ENCODE data around the gene TTC28. TPM values are rescaled to one million over a fixed set of nuclear protein-coding genes. Genes with fewer than 3 reads are reported as not detected.
A peak's percentile ranks its signal among the peaks of the same experiment; 100 is the strongest.
"Not testable (repeated sequence)": the region's sequence is repeated elsewhere in the genome, so short reads cannot be mapped to it uniquely, and the experiment has no call there.

TTC28 gene
- total RNA-seq, 8 experiments from 2014 or later: 19.2 to 51.4 (median 26.6) TPM

DNA sequence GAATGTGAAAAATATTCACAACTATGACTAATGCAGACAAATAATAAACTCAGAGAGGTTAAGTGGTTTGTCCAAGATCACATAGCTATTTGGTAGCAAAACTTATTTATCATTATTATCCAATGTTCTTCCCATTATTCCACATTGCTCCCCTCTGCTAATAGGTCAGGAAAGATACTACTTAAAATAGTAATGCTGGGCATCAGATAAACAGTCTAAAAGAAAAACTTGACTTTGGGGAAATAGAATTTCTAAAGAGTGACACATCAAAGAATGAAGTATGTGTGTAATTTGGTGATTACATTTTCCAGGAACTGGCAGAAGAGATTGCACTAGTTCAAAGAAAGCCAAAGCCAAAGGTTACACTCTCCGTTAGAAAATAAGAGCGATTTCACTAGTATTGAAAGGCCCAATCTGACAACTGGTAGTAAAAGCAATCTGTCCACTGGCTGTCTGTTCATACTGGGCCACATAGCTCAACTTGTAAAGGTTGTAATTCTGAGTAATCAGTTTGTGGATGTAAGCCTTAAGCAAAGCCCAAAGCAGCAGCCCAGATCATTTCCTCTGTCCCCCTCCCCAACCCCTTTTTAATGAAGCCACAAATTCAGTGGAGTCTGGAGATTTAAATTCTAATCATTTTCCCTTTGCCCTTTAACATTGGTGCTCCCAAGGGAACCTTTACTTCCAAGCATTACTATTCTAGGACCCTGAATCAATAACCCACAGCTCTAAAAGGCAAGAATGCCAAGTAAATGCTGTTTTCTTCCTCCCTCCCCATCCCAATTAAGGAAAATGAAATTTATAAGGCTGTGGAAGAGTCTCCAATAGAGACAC, 283.5 kb downstream of the TTC28 start:
- peak in 6 of 8 experiments; percentile 26 to 80 (median 56) for ATAC-seq (replicated peaks in 6 of 8)
- Histone ChIP-seq H3K27ac (no peak overlapping the region), H3K4me3 (no peak overlapping the region), H3K4me1 (replicated peaks in 1 of 2) (peaks cover 28 to 44% of the 10 kb centered on the region in 2 donors)
- in situ Hi-C loops (cut with MboI; ENCODE audit: low pct_unique_long_range_greater_than_20kb in 2 of 9, low sequenced_read_pairs in 9 of 9, unreplicated experiment in 9 of 9): no loop called here
- 10 to 65% (median 42%) methylated on average over 1 to 2 of the region's 2 CpGs; no CpG with 5 or more reads in 3 of the 10 experiments for WGBS, 10 experiments

DNA sequence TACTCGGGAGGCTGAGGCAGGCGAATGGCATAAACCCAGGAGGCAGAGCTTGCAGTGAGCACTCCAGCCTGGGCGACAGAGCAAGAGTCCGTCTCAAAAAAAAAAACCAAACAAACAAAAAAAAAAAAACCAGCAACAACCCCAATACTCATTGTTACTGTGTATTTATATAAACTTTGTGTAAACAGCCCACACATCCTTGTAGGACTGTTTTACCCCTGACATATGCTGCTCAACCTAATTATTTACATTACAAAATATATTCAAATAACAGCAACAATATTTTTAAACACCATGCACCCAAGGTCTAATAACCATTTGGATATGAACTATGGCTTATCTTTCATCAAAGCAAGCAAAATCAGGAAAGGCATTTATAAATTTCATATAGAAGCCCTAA, 284.1 kb downstream of the TTC28 start:
- in situ Hi-C loops (cut with MboI; ENCODE audit: low pct_unique_long_range_greater_than_20kb in 2 of 9, low sequenced_read_pairs in 9 of 9, unreplicated experiment in 9 of 9): no loop called here
- H3K4me1 ChIP-seq (replicated peaks in 1 of 2): peaks cover 28 to 44% of the 10 kb centered on the region in 2 donors
- ATAC-seq (replicated peaks in 6 of 8): no peak
- no peak overlapping the region for H3K4me3 ChIP-seq
- WGBS, 10 experiments: 84 to 100% (median 96%) methylated on average over 1 to 4 of the region's 4 CpGs; no CpG with 5 or more reads in 3 of the 10 experiments
- no peak overlapping the region for H3K27ac ChIP-seq

DNA sequence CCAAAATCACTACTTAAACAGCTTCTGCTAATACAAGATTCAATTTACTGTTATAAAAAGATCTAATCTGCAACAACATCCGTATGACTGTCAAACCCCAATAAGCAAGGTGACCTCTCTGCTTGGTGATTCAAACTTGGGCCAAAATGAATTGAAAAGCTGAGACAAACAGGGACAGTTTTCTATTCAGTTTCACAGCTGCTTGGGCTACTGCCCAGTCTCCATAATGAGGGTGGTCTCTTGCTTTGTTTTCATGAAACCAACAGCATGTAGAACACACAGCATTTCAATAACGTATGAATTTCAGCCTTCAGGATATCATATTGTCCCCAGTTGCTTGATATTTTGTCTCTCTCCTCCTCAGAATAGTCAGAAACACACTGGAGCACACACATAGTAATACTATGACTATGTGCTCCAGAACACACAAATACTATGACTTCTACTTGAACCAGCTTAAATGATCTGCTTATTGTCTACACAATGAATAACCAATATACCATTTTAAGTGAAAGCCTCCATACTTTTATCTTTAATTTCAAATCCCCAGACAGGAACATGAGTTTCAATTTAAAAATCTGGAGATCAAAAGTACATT, 285.0 kb downstream of the TTC28 start:
- Histone ChIP-seq H3K4me3 (no peak overlapping the region), H3K4me1 (replicated peaks in 1 of 2) (peaks cover 28 to 44% of the 10 kb centered on the region in 2 donors), H3K27ac (no peak overlapping the region)
- peak in 2 of 8 experiments; percentile 32 to 51 for ATAC-seq (replicated peaks in 6 of 8)
- in situ Hi-C loops (cut with MboI; ENCODE audit: low pct_unique_long_range_greater_than_20kb in 2 of 9, low sequenced_read_pairs in 9 of 9, unreplicated experiment in 9 of 9): no loop called here
- 14 to 90% (median 71%) methylated on average over 1 to 2 of the region's 2 CpGs; no CpG with 5 or more reads in 4 of the 10 experiments for WGBS, 10 experiments

DNA sequence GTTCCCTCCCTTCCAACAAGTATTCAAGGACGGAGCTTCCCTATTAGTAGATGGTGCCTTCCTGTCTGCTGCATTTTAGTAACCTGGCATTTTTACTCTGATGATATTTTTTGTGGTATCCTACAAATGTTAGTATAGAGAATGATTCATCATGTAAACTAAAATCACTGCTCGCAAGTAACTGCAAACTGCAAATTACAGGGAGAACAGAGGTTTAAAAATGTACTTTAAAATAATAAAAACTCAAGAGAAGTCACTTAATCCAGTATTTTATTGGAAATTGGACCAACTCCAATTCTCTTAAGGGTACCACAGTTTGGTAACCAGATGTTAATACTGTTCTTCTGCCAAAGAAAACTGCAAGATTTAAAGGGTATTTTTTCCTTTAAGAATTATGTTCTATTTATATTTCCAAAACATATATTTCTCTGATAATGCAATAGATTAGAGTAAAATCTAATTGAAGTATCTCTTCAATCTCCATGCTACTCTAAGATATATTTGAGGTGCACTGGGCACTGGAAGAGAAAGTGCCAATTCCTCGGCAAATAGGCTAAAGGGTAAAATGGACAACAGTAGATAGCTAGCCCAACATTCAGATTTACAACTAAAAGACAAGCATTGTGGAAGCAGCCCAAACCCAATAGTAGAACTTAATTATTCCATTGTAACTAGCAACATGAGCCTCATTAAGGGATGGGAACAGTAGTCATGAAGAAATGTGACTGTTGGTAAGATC, 298.0 kb downstream of the TTC28 start:
- H3K4me3 ChIP-seq: no peak overlapping the region
- no peak overlapping the region for H3K27ac ChIP-seq
- H3K4me1 ChIP-seq (replicated peaks in 1 of 2): no peaks in the 10 kb centered on the region
- no peak for ATAC-seq (replicated peaks in 6 of 8)
- in situ Hi-C loops (cut with MboI; ENCODE audit: low pct_unique_long_range_greater_than_20kb in 2 of 9, low sequenced_read_pairs in 9 of 9, unreplicated experiment in 9 of 9): no loop called here
- 25 to 100% (median 86%) methylated on average over 1 to 3 of the region's 3 CpGs for WGBS, 10 experiments

DNA sequence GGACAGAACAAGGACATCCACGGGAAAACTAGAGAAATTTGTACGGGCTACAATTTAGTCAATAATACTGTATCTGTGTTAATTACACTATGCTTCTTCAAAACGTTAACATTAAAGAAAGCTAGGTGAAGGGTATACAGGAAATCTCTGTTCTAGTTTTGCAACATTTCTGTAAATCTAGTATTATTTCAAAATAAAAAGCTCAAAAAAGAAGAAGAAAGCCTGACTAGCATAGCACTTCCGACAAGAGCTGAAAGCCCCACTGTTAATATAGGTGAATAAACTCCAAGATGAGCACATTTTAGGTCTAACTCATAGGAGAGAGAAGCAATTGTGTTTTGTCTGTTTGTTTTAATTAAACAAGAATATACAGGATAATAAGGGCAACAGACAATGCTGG, 299.7 kb downstream of the TTC28 start:
- ATAC-seq (replicated peaks in 6 of 8): no peak
- in situ Hi-C loops (cut with MboI; ENCODE audit: low pct_unique_long_range_greater_than_20kb in 2 of 9, low sequenced_read_pairs in 9 of 9, unreplicated experiment in 9 of 9): no loop called here
- Histone ChIP-seq H3K27ac (no peak overlapping the region), H3K4me1 (replicated peaks in 1 of 2) (no peaks in the 10 kb centered on the region), H3K4me3 (no peak overlapping the region)
- 42 to 97% (median 88%) methylated on average over 1 to 4 of the region's 4 CpGs; no CpG with 5 or more reads in 1 of the 10 experiments for WGBS, 10 experiments

DNA sequence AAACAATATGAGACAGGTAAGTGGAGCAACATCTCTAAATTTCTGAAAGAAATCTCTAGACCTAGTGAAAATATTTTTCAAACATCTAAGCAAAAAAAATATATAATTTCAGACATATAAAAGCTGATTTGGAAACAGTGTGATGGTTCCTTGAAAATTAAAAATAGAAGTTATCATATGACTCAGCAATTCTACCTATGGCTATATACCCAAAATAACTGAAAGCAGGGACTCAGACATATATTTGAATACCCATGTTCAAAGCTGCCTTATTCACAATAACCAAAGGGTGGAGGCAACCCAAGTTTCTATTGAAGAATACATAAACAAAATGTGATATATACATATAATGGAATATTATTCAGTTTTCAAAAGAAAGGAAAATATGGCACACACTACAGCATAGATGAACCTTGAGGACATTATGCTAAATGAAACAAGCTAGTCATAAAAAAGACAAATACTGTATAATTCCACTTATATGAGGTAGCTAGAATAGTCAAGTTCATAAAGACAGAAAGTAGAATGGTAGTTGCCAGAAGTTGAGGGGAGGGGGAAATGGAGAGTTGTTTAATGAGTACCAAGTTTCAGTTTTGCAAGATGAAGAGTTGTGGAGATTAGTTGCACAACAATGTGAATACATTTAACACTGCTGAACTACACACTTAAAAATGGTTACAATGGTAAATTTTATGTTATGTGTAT, 300.4 kb downstream of the TTC28 start:
- Histone ChIP-seq H3K4me1 (replicated peaks in 1 of 2) (no peaks in the 10 kb centered on the region), H3K4me3 (no peak overlapping the region), H3K27ac (no peak overlapping the region)
- in situ Hi-C loops (cut with MboI; ENCODE audit: low pct_unique_long_range_greater_than_20kb in 2 of 9, low sequenced_read_pairs in 9 of 9, unreplicated experiment in 9 of 9): no loop called here
- ATAC-seq (replicated peaks in 6 of 8): peak in 3 of 8 experiments; percentile 29 to 71 (median 30)

DNA sequence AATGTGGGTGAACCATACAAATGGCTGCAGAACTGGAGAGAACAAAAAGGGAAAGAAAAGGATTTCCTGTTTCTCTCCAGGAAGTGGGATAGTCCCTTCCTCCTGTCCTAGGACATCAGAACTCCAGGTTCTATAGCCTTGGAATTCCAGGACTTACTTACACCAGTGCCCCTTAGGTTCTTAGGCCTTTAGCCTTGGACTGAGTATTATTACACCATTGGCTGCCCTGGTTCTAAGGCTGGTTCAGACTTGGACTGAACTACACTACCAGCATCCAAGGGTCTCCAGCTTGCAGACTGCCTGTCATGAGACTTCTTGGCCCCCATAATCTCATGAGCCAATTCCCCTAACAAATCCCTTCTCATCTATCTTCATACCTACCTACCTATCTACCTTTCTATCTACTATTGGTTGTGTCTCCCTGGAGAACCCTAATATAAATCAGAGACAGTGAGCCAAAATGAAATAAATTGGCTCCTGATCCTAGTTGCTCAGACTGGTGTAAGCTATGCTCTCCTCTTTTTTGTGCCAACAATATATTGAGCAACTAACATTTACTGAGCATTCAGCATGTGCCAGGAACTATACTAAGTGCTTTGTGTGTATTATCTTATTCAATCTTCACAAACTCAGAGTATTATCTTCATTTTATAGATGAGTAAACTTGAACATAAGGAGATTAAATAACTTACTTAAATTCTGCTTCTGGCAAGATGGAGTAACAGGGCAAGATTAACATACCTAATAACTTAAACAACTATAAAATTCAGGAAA, 303.7 kb downstream of the TTC28 start:
- H3K4me3 ChIP-seq: no peak overlapping the region
- in situ Hi-C loops (cut with MboI; ENCODE audit: low pct_unique_long_range_greater_than_20kb in 2 of 9, low sequenced_read_pairs in 9 of 9, unreplicated experiment in 9 of 9): no loop called here
- H3K4me1 ChIP-seq (replicated peaks in 1 of 2): no peaks in the 10 kb centered on the region
- H3K27ac ChIP-seq: no peak overlapping the region
- ATAC-seq (replicated peaks in 6 of 8): peak in 2 of 8 experiments; percentile 32 to 52

DNA sequence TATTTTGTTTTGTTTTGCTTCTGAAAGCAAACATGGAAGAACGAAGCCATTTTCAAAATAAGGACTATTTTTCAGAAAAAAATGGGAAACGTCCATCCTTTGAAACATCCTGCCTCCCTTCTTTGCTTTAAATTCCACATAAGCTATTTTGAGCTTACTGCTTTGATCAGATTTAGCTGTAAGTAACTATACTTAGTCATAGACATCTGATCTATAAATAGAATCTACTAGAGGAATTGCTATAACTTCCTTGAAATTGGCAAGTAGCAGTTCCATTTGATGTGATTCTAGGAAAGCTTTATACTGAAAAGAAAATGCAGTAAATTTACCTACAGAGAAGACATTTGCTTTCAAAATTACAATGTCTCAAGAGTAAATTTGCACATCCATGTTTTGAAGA, 305.8 kb downstream of the TTC28 start:
- no peak overlapping the region for H3K4me3 ChIP-seq
- peak in 1 of 8 experiments; percentile 39 for ATAC-seq (replicated peaks in 6 of 8)
- 51 to 100% (median 81%) methylated on average over 1 to 2 of the region's 2 CpGs; no CpG with 5 or more reads in 1 of the 10 experiments for WGBS, 10 experiments
- H3K27ac ChIP-seq: no peak overlapping the region
- in situ Hi-C loops (cut with MboI; ENCODE audit: low pct_unique_long_range_greater_than_20kb in 2 of 9, low sequenced_read_pairs in 9 of 9, unreplicated experiment in 9 of 9): no loop called here
- no peaks in the 10 kb centered on the region for H3K4me1 ChIP-seq (replicated peaks in 1 of 2)

DNA sequence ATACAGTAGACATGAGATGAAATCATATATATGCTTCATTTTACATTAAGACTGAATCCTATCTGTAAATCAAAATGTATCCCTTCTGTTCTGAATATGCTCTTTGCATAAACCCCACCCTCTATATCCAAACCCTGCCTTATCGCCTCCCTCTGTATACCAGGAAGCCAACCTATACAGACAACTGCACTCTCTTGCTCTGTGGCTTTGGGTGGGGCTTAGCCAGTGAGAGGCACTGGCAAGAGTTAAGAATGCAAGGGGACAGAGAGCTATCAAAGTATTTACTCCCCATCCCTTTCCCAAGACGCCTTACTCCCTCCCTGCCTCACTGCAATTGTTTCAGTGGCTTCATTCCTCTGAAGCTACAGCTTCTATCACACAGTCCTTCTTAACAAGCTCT, 309.8 kb downstream of the TTC28 start:
- in situ Hi-C loops (cut with MboI; ENCODE audit: low pct_unique_long_range_greater_than_20kb in 2 of 9, low sequenced_read_pairs in 9 of 9, unreplicated experiment in 9 of 9): no loop called here
- ATAC-seq (replicated peaks in 6 of 8): peak in 3 of 8 experiments; percentile 88 to 99 (median 89)
- WGBS, 10 experiments: 0 to 90% (median 78%) methylated on average over 1 to 2 of the region's 2 CpGs; no CpG with 5 or more reads in 4 of the 10 experiments
- Histone ChIP-seq H3K27ac (no peak overlapping the region), H3K4me1 (replicated peaks in 1 of 2) (peaks cover 0 to 4% of the 10 kb centered on the region in 2 donors), H3K4me3 (no peak overlapping the region)

DNA sequence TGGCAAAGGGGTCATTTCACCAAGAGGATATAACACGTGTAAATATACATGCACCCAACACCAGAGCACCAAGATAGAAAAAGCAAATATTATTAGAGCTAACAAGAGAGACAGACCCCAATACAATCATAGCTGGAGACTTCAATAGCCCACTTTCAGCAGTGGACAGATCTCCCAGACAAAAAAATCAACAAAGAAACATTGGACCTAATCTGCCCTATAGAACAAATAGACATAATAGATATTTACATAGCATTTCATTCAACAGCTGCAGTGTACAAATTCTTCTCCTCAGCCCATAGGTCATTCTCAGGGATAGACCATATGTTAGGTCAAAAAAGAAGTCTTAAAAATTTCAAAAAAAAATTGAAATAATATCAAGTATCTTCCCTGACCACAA, 312.8 kb downstream of the TTC28 start:
- in situ Hi-C loops (cut with MboI; ENCODE audit: low pct_unique_long_range_greater_than_20kb in 2 of 9, low sequenced_read_pairs in 9 of 9, unreplicated experiment in 9 of 9): no loop called here
- WGBS, 10 experiments: 78 to 100% (median 94%) methylated on average over 1 of the region's 1 CpG; no CpG with 5 or more reads in 2 of the 10 experiments
- H3K4me3 ChIP-seq: no peak overlapping the region
- peaks cover 0 to 4% of the 10 kb centered on the region in 2 donors for H3K4me1 ChIP-seq (replicated peaks in 1 of 2)
- ATAC-seq (replicated peaks in 6 of 8): no peak
- H3K27ac ChIP-seq: no peak overlapping the region

DNA sequence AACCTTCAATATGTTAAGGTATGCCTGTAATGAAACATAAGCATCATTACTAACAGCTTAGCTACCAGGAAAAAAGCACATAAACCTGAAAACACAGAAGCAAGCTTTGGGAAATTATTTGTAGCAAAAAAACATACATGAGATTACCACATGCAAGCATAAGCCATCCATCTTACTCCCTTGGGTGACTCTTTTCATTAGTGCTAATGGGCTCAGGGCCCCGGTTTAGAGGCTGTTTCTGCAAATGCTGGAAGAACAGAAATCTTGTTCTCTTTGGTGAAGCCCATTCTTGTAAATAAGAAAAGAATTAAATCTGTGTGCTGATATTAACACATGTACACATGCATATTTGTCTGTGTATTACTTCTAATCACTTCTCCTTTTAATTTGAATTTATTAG, 314.3 kb downstream of the TTC28 start:
- no peak overlapping the region for H3K4me3 ChIP-seq
- peaks cover 0 to 4% of the 10 kb centered on the region in 2 donors for H3K4me1 ChIP-seq (replicated peaks in 1 of 2)
- ATAC-seq (replicated peaks in 6 of 8): peak in 5 of 8 experiments; percentile 36 to 73 (median 51)
- no peak overlapping the region for H3K27ac ChIP-seq
- WGBS, 10 experiments: 0 to 100% (median 56%) methylated on average over 1 of the region's 1 CpG; no CpG with 5 or more reads in 2 of the 10 experiments
- in situ Hi-C loops (cut with MboI; ENCODE audit: low pct_unique_long_range_greater_than_20kb in 2 of 9, low sequenced_read_pairs in 9 of 9, unreplicated experiment in 9 of 9): no loop called here

DNA sequence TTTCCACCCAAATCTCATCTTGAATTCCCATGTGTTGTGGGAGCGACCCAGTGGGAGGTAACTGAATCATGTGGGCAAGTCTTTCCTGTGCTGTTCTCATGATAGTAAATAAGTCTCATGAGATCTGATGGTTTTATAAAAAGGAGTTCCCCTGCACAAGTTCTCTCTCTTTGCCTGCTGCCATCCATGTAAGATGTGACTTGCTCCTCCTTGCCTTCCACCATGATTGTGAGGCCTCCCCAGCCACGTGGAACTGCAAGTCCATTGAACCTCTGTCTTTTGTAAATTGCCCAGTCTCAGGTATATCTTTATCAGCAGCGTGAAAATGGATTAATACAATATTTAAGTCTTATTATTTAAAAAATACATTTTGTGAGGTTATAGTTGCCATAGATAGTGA, 315.5 kb downstream of the TTC28 start:
- H3K4me1 ChIP-seq (replicated peaks in 1 of 2); H3K4me3 ChIP-seq; in situ Hi-C loops (cut with MboI; ENCODE audit: low pct_unique_long_range_greater_than_20kb in 2 of 9, low sequenced_read_pairs in 9 of 9, unreplicated experiment in 9 of 9); ATAC-seq (replicated peaks in 6 of 8); H3K27ac ChIP-seq: not testable (repeated sequence)
- 60 to 100% (median 98%) methylated on average over 1 to 3 of the region's 3 CpGs; no CpG with 5 or more reads in 2 of the 10 experiments for WGBS, 10 experiments

All from motor neuron (in vitro differentiated cells).